ENCODE measurements around the gene OTOGL.

- TF ChIP-seq POLR2A (IDR thresholded peaks at IDR 0.05) (no peak), CTCF (IDR thresholded peaks at IDR 0.05 in 8 of 11, conservative IDR thresholded peaks at IDR 0.05 in 3 of 11) (no peak)
These were observed 160.9 kb downstream of the OTOGL start for GRCh38 chr12:80260269-80260668.
